ENCODE measurements around the gene ICA1L.
"Not testable (repeated sequence)": the region's sequence is repeated elsewhere in the genome, so short reads cannot be mapped to it uniquely, and the experiment has no call there.

The ICA1L gene

GRCh38 chr2:202858601-202859000 is 13.0 kb downstream of the ICA1L start:
- Histone ChIP-seq H3K36me3 (ENCODE audit: control insufficient read depth, insufficient read depth, low read length) (no peaks in the 10 kb centered on the region), H3K4me3 (replicated peaks; ENCODE audit: low read depth, low read length) (no peak overlapping the region), H3K27me3 (replicated peaks; ENCODE audit: control insufficient read depth, insufficient read depth, low read length) (no peaks in the 10 kb centered on the region)
- no peak for DNase-seq (ENCODE audit: extremely low read depth, insufficient read length)
- TF ChIP-seq CTCF (IDR thresholded peaks at IDR 0.05; ENCODE audit: insufficient read depth, low read length, poor library complexity, severe bottlenecking), result no peak

- not testable (repeated sequence) for H3K27me3 ChIP-seq (replicated peaks; ENCODE audit: control insufficient read depth, insufficient read depth, low read length); DNase-seq (ENCODE audit: extremely low read depth, insufficient read length); H3K36me3 ChIP-seq (ENCODE audit: control insufficient read depth, insufficient read depth, low read length); H3K4me3 ChIP-seq (replicated peaks; ENCODE audit: low read depth, low read length)
Measured at GRCh38 chr2:202849343-202849742, 22.2 kb downstream of the ICA1L start.

GRCh38 chr2:202848813-202849212 is 22.8 kb downstream of the ICA1L start:
- Histone ChIP-seq H3K4me3 (replicated peaks; ENCODE audit: low read depth, low read length) (no peak overlapping the region), H3K27me3 (replicated peaks; ENCODE audit: control insufficient read depth, insufficient read depth, low read length) (no peaks in the 10 kb centered on the region), H3K36me3 (ENCODE audit: control insufficient read depth, insufficient read depth, low read length) (no peaks in the 10 kb centered on the region)
- no peak for DNase-seq (ENCODE audit: extremely low read depth, insufficient read length)
- no peak for TF ChIP-seq CTCF (IDR thresholded peaks at IDR 0.05; ENCODE audit: insufficient read depth, low read length, poor library complexity, severe bottlenecking)

- TF ChIP-seq CTCF (IDR thresholded peaks at IDR 0.05; ENCODE audit: insufficient read depth, low read length, poor library complexity, severe bottlenecking), result no peak
- H3K36me3 ChIP-seq (ENCODE audit: control insufficient read depth, insufficient read depth, low read length), result no peaks in the 10 kb centered on the region
- no peak overlapping the region for H3K4me3 ChIP-seq (replicated peaks; ENCODE audit: low read depth, low read length)
- no peaks in the 10 kb centered on the region for H3K27me3 ChIP-seq (replicated peaks; ENCODE audit: control insufficient read depth, insufficient read depth, low read length)
- peak; percentile 18 for DNase-seq (ENCODE audit: extremely low read depth, insufficient read length)
Measured at GRCh38 chr2:202847693-202848524, 23.7 kb downstream of the ICA1L start.

GRCh38 chr2:202844656-202845055 is 26.9 kb downstream of the ICA1L start:
- DNase-seq (ENCODE audit: extremely low read depth, insufficient read length), result no peak
- H3K27me3 ChIP-seq (replicated peaks; ENCODE audit: control insufficient read depth, insufficient read depth, low read length), result no peaks in the 10 kb centered on the region
- H3K36me3 ChIP-seq (ENCODE audit: control insufficient read depth, insufficient read depth, low read length), result no peaks in the 10 kb centered on the region
- TF ChIP-seq CTCF (IDR thresholded peaks at IDR 0.05; ENCODE audit: insufficient read depth, low read length, poor library complexity, severe bottlenecking), result no peak
- H3K4me3 ChIP-seq (replicated peaks; ENCODE audit: low read depth, low read length), result no peak overlapping the region

- H3K36me3 ChIP-seq (ENCODE audit: control insufficient read depth, insufficient read depth, low read length), result no peaks in the 10 kb centered on the region
- no peak for DNase-seq (ENCODE audit: extremely low read depth, insufficient read length)
- H3K4me3 ChIP-seq (replicated peaks; ENCODE audit: low read depth, low read length), result no peak overlapping the region
- no peaks in the 10 kb centered on the region for H3K27me3 ChIP-seq (replicated peaks; ENCODE audit: control insufficient read depth, insufficient read depth, low read length)
- no peak for TF ChIP-seq CTCF (IDR thresholded peaks at IDR 0.05; ENCODE audit: insufficient read depth, low read length, poor library complexity, severe bottlenecking)
Measured at GRCh38 chr2:202842690-202843089, 28.9 kb downstream of the ICA1L start.
